Measurements from ENCODE around the gene MACROD2. TPM values are rescaled to one million over a fixed set of nuclear protein-coding genes. Genes with fewer than 3 reads are reported as not detected.
A peak's percentile ranks its signal among the peaks of the same experiment; 100 is the strongest.

MACROD2 gene
- total and polyA plus RNA-seq, 2 experiments from 2014 or later = 2.8 to 4.3 TPM

DNA sequence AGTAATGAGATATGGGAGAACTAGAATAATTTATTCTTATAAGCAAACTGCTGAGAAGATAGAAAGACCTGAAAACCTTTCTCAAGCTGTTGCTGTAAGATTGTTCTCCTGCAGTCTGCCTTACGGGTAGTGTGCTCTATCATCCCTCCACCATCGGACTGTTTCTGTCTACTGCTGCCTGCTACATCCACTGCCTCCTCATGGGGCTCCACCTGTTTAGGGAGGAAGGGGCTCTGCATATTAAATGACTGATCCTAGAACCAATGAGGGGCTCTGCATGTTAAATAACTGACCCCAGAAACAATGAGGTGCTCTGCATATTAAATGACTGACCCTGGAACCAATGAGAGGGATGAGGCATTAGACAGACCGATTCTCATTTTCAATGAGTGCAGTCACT lies 1923.3 kb downstream of the MACROD2 start:
- no peaks in the 10 kb centered on the region for H3K27me3 Mint-ChIP-seq (ENCODE audit: insufficient read depth, low read depth, poor library complexity)
- H3K27ac ChIP-seq (ENCODE audit: low read depth) = no peak overlapping the region
- peak; percentile 52 for ATAC-seq
- no peak for TF ChIP-seq ZNF114 (CRISPR knock-in tag; IDR thresholded peaks at IDR 0.05)
- TF ChIP-seq, protein P1, sequence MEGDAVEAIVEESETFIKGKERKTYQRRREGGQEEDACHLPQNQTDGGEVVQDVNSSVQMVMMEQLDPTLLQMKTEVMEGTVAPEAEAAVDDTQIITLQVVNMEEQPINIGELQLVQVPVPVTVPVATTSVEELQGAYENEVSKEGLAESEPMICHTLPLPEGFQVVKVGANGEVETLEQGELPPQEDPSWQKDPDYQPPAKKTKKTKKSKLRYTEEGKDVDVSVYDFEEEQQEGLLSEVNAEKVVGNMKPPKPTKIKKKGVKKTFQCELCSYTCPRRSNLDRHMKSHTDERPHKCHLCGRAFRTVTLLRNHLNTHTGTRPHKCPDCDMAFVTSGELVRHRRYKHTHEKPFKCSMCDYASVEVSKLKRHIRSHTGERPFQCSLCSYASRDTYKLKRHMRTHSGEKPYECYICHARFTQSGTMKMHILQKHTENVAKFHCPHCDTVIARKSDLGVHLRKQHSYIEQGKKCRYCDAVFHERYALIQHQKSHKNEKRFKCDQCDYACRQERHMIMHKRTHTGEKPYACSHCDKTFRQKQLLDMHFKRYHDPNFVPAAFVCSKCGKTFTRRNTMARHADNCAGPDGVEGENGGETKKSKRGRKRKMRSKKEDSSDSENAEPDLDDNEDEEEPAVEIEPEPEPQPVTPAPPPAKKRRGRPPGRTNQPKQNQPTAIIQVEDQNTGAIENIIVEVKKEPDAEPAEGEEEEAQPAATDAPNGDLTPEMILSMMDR (conservative IDR thresholded peaks at IDR 0.05; ENCODE audit: low read depth in 2 of 2) = 0 out of 4 replicates have a peak, but pooled peaks of 1 of the 2 experiments have one; percentile 4
- H3K4me3 ChIP-seq = no peak overlapping the region
- H3K79me2 ChIP-seq (replicated peaks; ENCODE audit: insufficient read depth) = no peaks in the 10 kb centered on the region
- H3K36me3 Mint-ChIP-seq (ENCODE audit: low read depth) = no peaks in the 10 kb centered on the region
- H3K4me1 Mint-ChIP-seq = peaks cover 25% of the 10 kb centered on the region; the same call in 2 of the 3 replicates
- no peaks in the 10 kb centered on the region for H3F3A ChIP-seq (replicated peaks; ENCODE audit: low read depth)
- H3K9me2 ChIP-seq (ENCODE audit: insufficient read depth) = no peaks in the 10 kb centered on the region; the same call in 1 of the 2 replicates
- no peak overlapping the region; the same call in 1 of the 2 replicates for H3K27ac Mint-ChIP-seq
- no peak overlapping the region for H3K4me2 ChIP-seq
- no peaks in the 10 kb centered on the region for H3K9me3 Mint-ChIP-seq
- H3K36me3 ChIP-seq (ENCODE audit: insufficient read depth) = no peaks in the 10 kb centered on the region
- no peak overlapping the region for H3K4me3 Mint-ChIP-seq
- no peak overlapping the region for H2AFZ ChIP-seq
- no peaks in the 10 kb centered on the region for H4K20me1 ChIP-seq (replicated peaks; ENCODE audit: insufficient read depth)
- H3K4me1 ChIP-seq (ENCODE audit: insufficient read depth) = no peaks in the 10 kb centered on the region
- H3K27me3 ChIP-seq (ENCODE audit: insufficient read depth) = no peaks in the 10 kb centered on the region
- DNase-seq (ENCODE audit: low spot score) = peak; percentile 8

GRCh38 chr20:15919118-15919517 lies 1923.8 kb downstream of the MACROD2 start:
- DNase-seq (ENCODE audit: low spot score) (no peak), ATAC-seq (no peak)
- Mint-ChIP-seq H3K36me3 (ENCODE audit: low read depth) (no peaks in the 10 kb centered on the region), H3K27ac (no peak overlapping the region), H3K4me3 (no peak overlapping the region), H3K9me3 (no peaks in the 10 kb centered on the region), H3K27me3 (ENCODE audit: insufficient read depth, low read depth, poor library complexity) (no peaks in the 10 kb centered on the region), H3K4me1 (peaks cover 20% of the 10 kb centered on the region; the same call in 2 of the 3 replicates)
- H3K9me2 ChIP-seq (ENCODE audit: insufficient read depth) = no peaks in the 10 kb centered on the region; the same call in 1 of the 2 replicates
- H3F3A ChIP-seq (replicated peaks; ENCODE audit: low read depth) = no peaks in the 10 kb centered on the region
- H2AFZ ChIP-seq = no peak overlapping the region; the same call in 1 of the 2 replicates
- H3K79me2 ChIP-seq (replicated peaks; ENCODE audit: insufficient read depth) = no peaks in the 10 kb centered on the region
- H3K36me3 ChIP-seq (ENCODE audit: insufficient read depth) = no peaks in the 10 kb centered on the region
- no peak overlapping the region for H3K4me3 ChIP-seq
- no peaks in the 10 kb centered on the region for H3K4me1 ChIP-seq (ENCODE audit: insufficient read depth)
- H3K4me2 ChIP-seq = no peak overlapping the region
- no peak overlapping the region for H3K27ac ChIP-seq (ENCODE audit: low read depth)
- no peaks in the 10 kb centered on the region for H3K27me3 ChIP-seq (ENCODE audit: insufficient read depth)
- no peaks in the 10 kb centered on the region for H4K20me1 ChIP-seq (replicated peaks; ENCODE audit: insufficient read depth)
- TF ChIP-seq EZH2phosphoT487 (IDR thresholded peaks at IDR 0.05; ENCODE audit: unreplicated experiment) (no peak), REST (IDR thresholded peaks at IDR 0.05; ENCODE audit: unreplicated experiment) (no peak), ETS1 (IDR thresholded peaks at IDR 0.05) (no peak), CREB1 (CRISPR knock-in tag; IDR thresholded peaks at IDR 0.05; ENCODE audit: low read depth) (no peak), JUNB (IDR thresholded peaks at IDR 0.05; ENCODE audit: unreplicated experiment) (no peak), POLR2AphosphoS5 (IDR thresholded peaks at IDR 0.05; ENCODE audit: low read depth) (no peak), ZNF331 (CRISPR knock-in tag; IDR thresholded peaks at IDR 0.05; ENCODE audit: low read depth) (no peak), NANOG (IDR thresholded peaks at IDR 0.05; ENCODE audit: borderline replicate concordance) (no peak), EZH2 (IDR thresholded peaks at IDR 0.05; ENCODE audit: low read depth, unreplicated experiment) (no peak), STAT1 (IDR thresholded peaks at IDR 0.05; ENCODE audit: unreplicated experiment) (no peak)
- TF ChIP-seq, protein P1 (conservative IDR thresholded peaks at IDR 0.05; ENCODE audit: low read depth in 2 of 2) = no peak

Data from GM23338 (cell line).